NCI-H1105 (cell line): ENCODE results near the gene ZNF462.
"Not testable (repeated sequence)": the region's sequence is repeated elsewhere in the genome, so short reads cannot be mapped to it uniquely, and the experiment has no call there.

ENCODE experiments used
- DNase-seq: peaks from one replicate; lab custom pipeline; 2025; lab: John Stamatoyannopoulos, UW

Gene ZNF462

DNA sequence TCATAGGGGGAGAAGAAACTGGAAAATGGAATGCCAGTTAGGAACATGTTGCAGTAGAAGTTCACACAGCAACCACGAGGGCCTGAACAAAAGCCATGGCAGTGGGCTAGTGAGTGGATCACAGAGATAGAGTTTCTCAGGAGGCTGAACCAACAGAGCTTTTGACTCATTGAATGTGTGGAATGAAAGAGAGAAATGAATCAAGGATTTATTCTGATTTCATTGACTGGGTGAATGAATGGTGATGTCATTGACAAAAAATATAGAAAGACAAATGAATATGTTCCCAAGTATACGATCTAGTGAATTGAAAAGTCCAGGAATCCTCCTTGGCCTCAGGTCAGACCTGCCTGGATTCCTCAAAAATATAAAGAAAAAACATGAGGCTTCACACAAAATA lies 99.2 kb downstream of the ZNF462 start:
- DNase-seq = no peak

DNA sequence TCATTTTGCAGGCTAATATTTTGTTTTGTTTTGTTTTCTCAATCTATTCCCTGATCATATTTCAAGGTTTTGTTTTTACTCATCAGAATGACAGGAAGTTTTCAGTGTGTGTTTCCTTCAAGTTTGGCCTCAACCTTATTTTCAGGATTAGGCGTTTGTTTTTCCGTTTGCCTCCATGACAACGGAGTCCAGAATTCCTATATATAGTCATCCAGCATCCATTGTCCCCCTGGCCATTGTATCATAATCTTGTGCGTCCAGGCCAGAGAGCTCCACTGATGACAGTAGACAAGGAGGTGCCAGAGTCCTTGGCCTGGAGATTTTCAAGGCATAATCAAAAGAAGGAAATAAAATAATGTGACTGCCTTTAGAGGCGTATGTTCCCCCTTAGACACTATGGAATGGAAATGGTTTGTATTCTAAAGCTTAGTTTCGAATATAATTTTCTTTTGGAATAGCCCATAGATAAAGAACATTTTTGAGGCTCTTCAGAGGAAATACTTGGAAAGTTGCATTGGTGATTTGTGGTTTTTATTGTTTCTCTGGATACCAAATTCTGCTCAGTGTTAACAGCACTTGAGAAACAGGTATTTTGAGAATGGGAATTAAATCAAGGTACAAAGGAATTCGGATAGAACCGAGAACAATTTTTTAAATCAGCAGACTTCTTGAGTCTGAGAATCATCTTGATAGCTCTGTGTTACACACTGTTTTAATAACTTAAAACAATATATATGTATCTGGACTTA lies 99.8 kb downstream of the ZNF462 start:
- no peak for DNase-seq

DNA sequence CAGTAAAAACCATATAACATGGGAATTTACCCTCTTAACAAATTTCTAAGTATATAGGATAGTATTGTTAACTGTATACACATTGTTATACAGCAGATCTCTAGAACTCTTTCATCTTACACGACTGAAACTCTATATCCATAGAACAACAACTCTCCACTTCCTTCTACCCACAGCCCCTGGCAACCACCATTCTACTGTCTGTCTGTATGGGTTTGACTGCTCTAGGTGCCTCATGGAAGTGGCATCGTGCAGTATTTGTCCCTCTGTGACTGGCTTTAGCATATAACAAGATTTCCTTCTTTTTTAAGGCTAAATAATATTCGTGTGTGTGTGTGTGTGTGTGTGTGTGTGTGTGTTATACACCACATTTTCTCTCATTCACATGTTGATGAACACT lies 100.7 kb downstream of the ZNF462 start:
- no peak for DNase-seq

DNA sequence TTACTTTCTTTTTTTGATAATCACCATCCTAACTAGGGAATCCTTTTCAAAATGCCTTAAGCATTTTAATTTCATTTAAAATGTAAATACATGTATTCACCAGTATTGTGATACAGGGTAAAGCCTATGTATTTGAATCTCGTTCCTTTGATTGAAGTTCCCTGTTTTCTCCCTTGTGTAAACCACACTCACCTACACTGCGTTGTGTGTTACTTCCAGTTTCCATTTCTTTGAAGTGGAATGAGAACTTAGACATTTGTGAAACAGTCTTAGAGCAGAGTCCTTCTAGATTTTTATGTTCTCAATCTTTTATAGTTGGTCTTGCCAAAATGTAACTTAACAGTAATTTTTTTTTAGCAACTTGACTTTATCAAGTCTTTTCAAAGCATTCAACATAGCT lies 101.4 kb downstream of the ZNF462 start:
- DNase-seq = no peak

DNA sequence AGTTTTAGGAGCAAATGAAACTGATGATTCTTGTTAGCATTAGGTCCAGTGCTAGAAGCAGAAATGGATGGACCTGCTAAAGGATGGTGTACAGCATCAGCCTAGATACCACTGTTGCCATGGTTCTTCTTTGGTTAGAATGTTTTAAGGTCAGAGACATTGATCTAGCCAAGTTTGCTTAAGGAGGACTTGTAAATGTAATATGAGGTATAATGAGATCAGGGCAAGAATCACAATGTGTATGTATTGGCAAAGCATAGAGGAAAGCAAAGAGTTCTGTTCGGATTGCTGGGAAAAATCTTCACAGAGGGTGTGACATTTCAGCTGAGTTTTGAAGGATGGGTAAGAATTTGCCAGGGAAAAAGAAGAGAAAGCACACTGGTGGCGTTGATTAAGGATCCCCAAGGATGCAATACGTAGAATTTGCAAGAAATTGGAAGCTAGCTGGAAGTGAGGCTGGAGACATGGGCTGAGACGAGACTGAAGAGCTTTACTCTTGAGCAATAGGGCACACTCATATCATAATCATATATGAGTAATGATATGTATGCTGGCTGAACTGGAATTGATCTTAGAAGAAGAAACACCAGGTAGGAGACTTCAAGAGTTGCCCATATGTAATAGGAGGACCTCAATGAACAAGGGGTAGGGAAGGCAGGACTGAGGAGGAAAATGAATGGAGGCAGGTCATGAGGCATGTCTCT lies 102.0 kb downstream of the ZNF462 start:
- no peak for DNase-seq

DNA sequence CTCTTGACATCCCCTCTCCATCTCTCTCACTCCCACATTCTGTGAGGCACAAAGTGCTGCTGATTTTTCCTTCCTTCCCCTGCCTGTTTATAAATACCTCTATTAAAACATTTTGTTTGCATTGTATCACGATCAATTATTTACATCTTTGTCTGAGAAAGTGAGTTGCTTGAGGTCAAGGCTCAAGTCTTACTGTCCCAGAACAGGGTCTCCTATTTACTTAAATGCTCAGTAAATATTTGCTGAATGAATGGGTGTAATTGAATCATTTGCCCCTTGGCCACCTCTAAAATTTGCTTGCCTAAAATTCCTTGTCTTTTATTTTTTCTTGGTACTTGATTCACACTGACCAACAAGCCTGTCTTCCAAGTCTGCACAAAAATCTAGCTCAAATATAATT lies 103.5 kb downstream of the ZNF462 start:
- DNase-seq = no peak

DNA sequence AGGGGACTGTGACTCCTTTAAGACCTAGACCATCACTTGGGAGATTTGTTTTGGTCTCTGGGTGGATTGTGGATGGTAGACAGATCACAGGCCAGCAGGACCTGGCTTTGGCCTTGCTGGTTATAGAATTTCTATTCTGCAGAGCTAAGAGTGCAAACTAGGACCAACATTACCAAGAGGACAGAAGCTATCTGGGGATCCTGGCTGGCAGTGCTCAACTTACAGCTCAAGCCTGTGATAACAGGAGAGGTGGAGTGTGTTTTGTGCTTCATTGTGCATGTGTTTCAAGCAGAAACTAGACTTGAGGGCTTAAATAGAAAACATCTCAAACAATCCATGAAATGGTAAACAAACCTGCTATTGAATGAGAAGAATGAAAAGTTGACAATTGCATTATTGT lies 106.7 kb downstream of the ZNF462 start:
- DNase-seq = no peak

DNA sequence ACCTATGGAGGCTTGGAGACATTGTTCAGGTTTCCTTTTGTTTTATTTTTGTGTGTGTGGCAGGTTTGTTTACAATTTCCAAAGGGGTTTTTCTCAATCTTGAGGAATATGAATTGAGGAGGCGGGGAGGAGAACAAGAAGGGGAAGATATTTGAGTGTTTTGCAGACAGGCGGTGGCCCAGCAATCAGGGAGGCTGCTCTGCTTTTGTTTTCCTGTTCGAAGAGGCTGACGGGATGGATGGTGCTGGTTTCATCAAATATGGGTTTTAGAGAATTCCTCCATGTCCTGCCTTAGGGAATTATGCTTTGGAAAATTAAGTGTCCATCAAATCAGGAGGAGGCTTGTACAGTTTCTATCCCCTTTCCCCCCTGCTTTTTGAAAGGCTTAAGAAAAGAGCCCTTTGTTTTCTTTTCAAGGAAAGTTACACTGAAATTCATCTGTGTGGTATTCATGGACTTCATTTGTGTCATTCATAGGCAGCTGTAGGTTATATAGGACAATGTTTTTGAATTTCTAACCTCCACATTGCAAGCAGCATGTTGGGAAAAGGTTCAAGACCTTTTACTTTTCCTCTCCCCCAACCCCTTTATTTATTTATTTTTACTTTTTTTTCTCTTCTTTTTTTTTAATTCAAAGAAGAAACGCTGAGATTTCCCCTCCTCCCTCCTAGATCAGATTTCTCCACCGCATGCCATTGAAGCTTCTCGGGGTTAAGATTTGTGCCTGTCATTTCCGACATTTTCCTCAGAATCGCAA lies 107.4 kb downstream of the ZNF462 start:
- DNase-seq = no peak

DNA sequence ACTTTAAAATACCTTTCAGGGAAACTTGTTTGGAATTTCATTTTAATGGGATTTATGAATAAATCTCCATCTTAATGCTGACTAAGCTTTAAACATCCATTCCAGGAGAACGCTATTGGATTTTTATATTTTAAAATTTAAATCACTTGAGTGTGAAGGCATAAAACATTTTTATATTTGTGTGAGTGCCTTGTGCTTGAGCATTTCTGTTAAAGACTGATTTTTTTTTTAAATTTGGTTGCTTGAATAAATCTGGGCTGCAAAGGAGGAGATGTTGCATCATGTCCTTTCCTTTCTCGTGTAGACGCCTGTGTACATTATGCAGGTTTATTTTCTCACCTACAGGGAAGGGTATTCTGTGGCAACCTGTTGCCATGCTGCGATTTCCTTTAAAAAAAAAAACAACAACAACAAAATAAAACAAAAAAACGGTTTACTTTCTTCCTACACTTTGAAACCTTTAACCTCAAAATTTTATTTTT lies 108.1 kb downstream of the ZNF462 start:
- no peak for DNase-seq

DNA sequence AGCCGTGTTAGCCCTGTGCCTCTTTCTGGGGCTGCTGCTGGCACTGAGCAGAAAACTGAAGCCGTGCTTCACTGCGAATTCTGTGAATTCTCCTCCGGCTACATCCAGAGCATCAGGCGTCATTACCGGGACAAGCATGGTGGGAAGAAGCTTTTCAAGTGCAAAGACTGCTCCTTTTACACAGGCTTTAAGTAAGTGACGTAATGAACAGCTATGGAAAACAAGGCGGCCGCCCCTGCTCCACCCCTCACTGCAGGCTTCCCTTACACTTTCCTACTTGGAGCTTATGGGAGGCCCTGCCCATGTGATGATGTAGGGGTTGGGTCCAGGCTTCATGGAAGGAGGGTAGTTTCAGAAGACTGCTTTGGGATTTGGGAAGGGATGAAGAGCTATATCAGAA lies 109.1 kb downstream of the ZNF462 start:
- DNase-seq = no peak

DNA sequence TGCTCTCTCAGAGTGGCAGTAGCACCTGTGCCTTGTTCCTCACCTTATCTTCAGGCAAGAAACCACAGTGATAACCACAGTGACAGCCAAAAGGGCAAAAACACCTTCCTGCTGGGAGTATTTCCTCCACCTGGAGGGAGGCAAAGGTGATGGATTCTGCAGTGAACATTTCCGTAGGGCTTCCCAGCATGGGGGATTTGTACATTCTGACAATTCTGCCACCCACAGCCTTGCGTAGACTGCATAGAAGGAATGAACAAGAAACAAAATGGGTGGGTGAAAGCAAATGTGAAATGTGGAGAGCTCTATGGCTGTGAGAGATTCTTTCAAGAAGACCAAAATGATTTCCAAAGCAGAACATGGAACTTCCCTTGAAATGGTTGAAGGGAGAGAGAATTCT lies 111.4 kb downstream of the ZNF462 start:
- DNase-seq = no peak

DNA sequence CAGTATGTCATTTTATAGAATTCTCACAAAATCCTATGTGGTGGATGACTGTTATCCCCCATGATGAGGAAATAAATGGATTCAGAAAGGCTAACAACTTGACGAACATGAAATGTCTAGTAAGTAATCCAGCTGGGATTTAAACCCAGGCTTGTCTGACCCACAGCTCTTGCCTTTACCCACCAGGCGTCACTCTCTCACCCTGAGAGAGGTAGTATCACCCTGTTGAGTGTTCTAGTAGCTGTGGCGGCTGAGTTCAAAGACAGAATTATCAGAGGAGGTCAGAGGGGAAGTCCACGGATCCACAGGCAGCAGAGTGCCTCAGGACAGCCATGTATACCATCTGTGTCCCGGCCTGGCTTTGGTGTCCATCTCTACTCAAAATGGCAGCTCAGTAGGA lies 113.8 kb downstream of the ZNF462 start:
- no peak for DNase-seq

DNA sequence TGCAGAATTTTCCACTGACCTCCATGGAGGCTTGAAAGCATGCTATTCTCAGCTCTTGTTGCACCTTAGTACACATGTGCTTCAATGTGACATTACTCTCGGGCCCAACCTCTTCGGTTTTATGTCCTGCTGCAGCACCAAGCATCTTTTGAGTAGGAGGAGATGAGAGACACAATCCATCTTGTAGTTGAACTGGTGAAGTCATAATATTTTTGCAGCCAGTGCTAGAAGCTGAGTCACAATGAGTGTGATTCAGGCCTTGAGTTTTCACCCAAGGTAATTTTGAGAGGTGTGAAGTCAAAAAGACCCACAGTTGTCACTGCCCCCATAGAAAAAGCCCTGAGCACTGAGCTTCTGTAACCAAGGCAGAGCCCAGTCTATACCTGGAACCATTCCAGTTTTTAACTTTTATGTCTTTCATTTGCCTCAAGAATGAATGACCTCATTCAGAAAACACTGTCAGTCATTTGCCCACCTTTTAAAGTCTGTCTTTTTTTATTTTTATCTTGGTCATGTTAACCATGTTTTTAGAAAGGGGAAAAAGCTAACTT lies 117.7 kb downstream of the ZNF462 start:
- DNase-seq = no peak

DNA sequence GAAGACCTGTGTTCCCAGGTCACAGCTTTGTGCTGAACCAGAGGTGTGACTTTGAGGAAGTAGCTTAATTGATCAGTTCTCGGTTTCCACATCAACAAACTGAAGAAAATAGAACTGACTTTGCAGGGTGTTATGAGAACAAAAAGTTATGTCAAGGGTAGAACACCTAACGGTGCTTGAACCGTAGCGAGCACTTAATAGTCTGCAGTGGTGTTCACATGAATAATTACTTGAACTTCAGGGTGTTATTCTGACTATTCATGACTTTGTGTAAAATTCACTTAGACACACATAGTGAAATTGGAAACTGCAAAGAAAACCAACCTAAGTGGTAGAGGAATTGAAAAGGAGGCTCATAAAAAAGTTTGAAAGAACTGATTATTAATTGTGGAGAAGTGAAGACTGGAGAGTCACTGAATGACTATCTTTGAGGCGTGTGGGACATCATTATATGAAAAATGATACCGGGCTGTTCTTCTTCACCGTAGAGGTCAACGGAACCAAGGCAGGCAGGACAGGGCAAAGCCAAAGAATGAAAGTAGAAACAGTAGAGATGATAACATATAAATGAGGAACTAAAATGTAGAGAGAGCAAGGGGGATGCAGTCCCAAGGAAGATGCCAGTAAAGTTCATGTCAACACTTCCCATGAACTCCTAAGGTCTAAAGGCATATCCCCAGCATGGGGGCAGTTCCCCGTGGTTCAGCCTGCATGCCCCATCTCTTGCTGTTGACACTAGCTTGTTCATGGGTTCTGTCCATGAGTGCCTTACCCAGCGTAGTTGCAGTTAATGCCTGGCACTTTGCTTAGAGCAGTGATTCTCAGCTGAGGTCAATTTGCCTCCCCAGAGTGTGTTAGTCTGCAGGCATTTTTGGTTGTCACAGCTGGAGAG lies 118.7 kb downstream of the ZNF462 start:
- DNase-seq = no peak

DNA sequence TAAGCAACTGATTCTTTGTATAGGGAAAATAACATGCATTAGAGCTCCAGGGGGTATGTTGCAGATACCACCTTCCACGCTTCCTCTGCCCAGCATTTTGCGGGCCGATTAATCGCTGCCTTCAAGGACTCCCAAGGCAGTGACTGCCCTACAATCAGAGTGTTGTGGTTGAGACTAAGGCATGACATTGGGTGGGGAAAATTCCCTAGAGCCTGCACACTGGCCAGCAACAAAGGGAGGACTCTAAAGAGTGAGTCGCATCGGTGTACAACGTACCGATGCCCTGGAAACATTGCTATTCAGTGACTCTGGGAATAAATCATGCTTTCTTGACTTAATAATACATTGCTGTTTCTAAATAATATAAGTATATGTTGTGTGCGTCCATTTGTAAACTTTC lies 119.7 kb downstream of the ZNF462 start:
- no peak for DNase-seq

DNA sequence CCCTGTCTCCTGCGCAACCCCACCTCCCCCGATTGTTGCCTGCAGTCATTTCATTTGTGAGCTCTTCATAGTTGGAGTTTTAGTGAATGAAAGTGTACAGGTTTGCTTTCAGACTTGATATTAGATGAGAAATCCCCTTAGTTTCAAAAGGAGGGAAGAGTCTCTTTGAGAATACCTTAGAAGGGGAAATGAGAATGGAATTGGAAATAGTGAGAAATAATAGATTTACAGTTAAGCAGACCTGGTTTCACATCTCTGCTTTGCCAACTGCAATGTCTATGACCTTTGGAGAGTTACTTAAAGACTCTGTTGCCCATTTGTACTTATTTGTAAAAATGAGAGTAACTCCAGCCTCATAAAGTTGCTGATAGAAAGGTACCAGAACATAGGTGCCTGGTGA lies 120.4 kb downstream of the ZNF462 start:
- DNase-seq = no peak

DNA sequence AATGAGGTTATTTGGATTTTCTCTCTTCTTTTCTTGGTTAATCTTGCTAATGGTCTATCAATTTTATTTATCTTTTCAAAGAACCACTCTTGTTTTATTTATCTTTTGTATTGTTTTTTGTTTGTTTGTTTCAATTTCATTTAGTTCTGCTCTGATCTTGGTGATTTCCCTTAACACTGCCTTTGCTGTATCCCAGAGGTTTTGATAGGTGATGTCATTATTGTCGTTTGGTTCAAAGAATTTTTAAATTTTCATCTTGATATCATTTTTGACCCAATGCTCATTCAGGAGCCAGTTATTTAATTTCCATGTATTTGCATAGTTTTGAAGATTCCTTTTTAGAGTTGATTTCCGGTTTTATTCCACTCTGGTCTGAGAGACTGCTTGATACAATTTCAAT lies 126.9 kb downstream of the ZNF462 start:
- DNase-seq = not testable (repeated sequence)

DNA sequence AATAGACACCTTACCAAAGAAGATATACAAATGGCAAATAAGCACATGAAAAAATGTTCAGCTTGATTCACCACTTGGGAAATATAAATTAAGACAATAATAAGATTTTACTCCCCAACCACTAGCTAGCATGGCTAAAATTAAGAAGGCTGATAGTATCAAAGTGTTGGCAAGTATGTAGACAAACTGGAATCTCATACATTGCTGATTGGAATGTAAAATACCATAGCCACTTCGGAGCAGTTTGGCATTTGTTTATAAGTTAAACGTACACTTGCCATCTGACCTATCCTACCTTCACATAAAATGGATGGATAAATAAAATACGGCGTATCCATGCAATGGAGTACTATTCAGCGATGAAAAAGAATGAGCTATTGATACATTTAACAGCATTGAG lies 129.2 kb downstream of the ZNF462 start:
- no peak for DNase-seq

DNA sequence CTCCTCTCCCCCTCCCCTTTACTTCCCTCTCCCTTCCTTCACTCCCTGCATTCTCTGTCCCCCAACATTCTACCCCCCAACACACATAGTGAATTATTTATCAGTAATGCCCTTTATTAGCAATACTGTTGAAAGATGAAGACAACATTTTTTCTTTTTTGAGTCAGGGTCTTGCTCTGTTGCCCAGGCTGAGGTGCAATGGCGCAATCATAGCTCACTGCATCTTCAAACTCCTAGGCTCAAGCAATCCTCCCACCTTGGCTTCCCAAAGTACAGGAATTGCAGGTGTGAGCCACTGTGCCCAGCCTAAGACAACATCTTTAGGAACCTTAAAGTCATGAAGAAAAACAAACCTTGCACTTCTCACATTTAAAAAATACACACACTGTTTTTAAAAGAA lies 130.6 kb downstream of the ZNF462 start:
- DNase-seq = no peak

DNA sequence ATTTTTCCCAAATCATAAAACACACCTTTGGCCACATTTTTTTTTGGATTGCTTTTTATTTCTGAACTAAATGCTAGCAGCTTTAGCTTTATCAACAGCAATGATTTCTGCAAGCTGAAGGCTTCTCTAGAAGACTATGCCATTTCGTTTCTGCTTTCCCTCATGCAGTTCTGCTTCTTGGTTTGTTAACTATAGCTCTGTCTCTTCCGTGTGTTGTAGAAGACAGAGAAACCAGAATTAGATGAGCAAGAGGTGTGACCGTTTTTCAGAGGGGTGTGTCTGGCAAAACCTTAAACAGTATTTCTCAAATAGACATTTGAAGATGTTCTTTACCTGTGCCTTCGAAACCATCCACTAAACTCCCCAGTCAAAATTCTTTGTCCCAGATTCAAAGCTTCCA lies 131.5 kb downstream of the ZNF462 start:
- no peak for DNase-seq

DNA sequence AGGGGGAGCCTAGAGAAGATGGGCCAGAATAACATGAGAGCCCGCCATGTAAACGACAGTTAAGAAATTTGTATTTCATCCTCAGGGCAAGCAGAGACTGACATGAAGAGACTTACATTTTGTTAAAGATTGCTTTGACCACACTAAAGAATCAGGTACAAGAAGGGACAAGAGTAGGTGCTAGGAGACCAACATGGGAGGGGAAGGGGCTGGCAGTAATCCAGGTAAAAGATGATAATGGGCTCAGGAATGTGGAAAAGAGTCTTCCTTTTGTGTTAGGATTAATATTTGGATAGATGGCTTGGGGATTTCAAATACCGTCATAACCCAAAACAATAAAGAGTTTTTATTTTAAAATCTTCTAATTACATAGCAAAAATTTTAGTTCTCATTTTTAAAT lies 137.3 kb downstream of the ZNF462 start:
- no peak for DNase-seq

DNA sequence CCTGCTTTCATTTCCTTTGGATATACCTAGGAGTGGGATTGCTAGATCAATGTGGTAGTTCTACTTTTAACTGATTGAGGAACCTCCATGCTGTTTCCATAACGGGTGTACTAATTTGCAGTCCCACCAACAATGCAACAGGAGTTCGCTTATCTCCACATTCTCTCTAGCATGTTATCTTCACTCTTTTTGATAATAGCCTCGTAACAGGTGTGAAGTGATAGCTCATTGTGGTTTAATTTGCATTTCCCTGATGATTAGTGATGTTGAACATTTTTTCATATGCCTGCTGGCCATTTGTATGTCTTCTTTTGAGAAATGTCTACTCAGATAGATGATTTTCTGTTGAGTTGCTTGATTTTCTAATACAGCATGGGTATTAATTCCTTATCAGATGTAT lies 142.2 kb downstream of the ZNF462 start:
- DNase-seq = no peak
